Caco-2 (cell line): Measurements from ENCODE around the gene AMH. TPM values are rescaled to one million over a fixed set of nuclear protein-coding genes. Genes with fewer than 3 reads are reported as not detected.
A peak's percentile ranks its signal among the peaks of the same experiment; 100 is the strongest.

Experiments used
- BruUV-seq: library from RNA; stranded (reverse); fragments of 400-500 nt; replicated peaks from 2 replicates; lab custom pipeline; 2021; lab: Mats Ljungman, UMichigan
- CTCF ChIA-PET: fragments of 300-600 bp; sonication (Branson Sonifier 250); formaldehyde crosslinking; loops from one replicate; lab custom pipeline; 2022; ENCODE audit warnings: antibody characterized with exemption; lab: Charles Lee
- POLR2A ChIA-PET: fragments of 300-600 bp; sonication (Branson Sonifier 250); formaldehyde crosslinking; loops from one replicate; lab custom pipeline; 2022; ENCODE audit warnings: antibody characterized with exemption; lab: Charles Lee
- DNase-seq, 2 experiments: peaks; one replicate each; pipeline versions ENCODE4 v3.0.0 to v3.0.0-alpha.2; 2020 to 2022
- H3K27me3 ChIP-seq: replicated peaks from 2 replicates; pipeline ENCODE4 v1.6.0; 2011; ENCODE audit warnings: low read length; ENCODE audit not compliant: control insufficient read depth, insufficient read depth
- H3K36me3 ChIP-seq: 2 replicates; pipeline ENCODE4 v1.5.1; 2011; ENCODE audit warnings: low read length; ENCODE audit not compliant: control insufficient read depth, insufficient read depth
- H3K4me1 ChIP-seq: fragments of 250-450 bp; sonication (Bioruptor Pico); 2 replicates; pipeline ENCODE4 v1.5.1; 2020; ENCODE audit warnings: mild to moderate bottlenecking
- H3K4me3 ChIP-seq: 2 replicates; pipeline ENCODE4 v1.5.1; 2011; ENCODE audit warnings: low read depth, mild to moderate bottlenecking, control low read depth, low read length
- H3K9me3 ChIP-seq: fragments of 250-450 bp; sonication (Bioruptor Pico); 2 replicates; pipeline ENCODE4 v1.5.1; 2020; ENCODE audit warnings: mild to moderate bottlenecking, moderate library complexity
- H3K27ac Mint-ChIP-seq: one replicate; pipeline ENCODE4 v1.8.0; 2022; ENCODE audit warnings: mixed read lengths; ENCODE audit not compliant: unreplicated experiment
- H3K27me3 Mint-ChIP-seq: one replicate; pipeline ENCODE4 v1.8.0; 2022; ENCODE audit warnings: mixed read lengths; ENCODE audit not compliant: insufficient read depth, unreplicated experiment
- H3K36me3 Mint-ChIP-seq: one replicate; pipeline ENCODE4 v1.8.0; 2022; ENCODE audit warnings: mild to moderate bottlenecking, mixed read lengths; ENCODE audit not compliant: insufficient read depth, unreplicated experiment
- H3K4me1 Mint-ChIP-seq: one replicate; pipeline ENCODE4 v1.8.0; 2022; ENCODE audit warnings: low read depth, mixed read lengths; ENCODE audit not compliant: unreplicated experiment
- H3K4me3 Mint-ChIP-seq: one replicate; pipeline ENCODE4 v1.8.0; 2022; ENCODE audit warnings: mild to moderate bottlenecking, moderate library complexity, mixed read lengths; ENCODE audit not compliant: unreplicated experiment
- H3K9me3 Mint-ChIP-seq: one replicate; pipeline ENCODE4 v1.8.0; 2022; ENCODE audit warnings: mixed read lengths; ENCODE audit not compliant: unreplicated experiment
- CTCF ChIP-seq, 2 experiments: fragments of 200-600 bp in 1 of 2; IDR thresholded peaks; 1 replicate in 1 of 2; 2 replicates in 1 of 2; pipeline versions ENCODE4 v1.5.1 to v1.8.0; 2011 to 2022; ENCODE audit warnings: antibody characterized with exemption in 1 of 2, control low read depth in 1 of 2, inconsistent platforms in 1 of 2, low read depth in 1 of 2, low read length in 1 of 2, mild to moderate bottlenecking in 1 of 2, moderate library complexity in 1 of 2; ENCODE audit not compliant: insufficient read depth in 1 of 2, severe bottlenecking in 1 of 2, unreplicated experiment in 1 of 2
- intact Hi-C: fragments of 100-400 bp; cut with micrococcal nuclease; formaldehyde crosslinking; loops from one replicate; pipeline ENCODE4 v1.10.0; 2022; ENCODE audit not compliant: unreplicated experiment
- total RNA-seq: library from RNA; stranded (reverse); gene quantifications from 2 replicates; pipeline ENCODE4 v1.2.3, GENCODE V29; 2022

Gene AMH
- total RNA-seq, 1 experiment from 2014 or later, result 19.4 TPM

- no peak for TF ChIP-seq CTCF (IDR thresholded peaks at IDR 0.05; ENCODE audit: insufficient read depth in 1 of 2, low read depth in 1 of 2, low read length in 1 of 2, severe bottlenecking in 1 of 2, unreplicated experiment in 1 of 2)
- Histone ChIP-seq H3K4me3 (no peak overlapping the region), H3K36me3 (peaks cover 10% of the 10 kb centered on the region), H3K4me1 (peaks cover 24% of the 10 kb centered on the region), H3K9me3 (no peaks in the 10 kb centered on the region), H3K27me3 (no peaks in the 10 kb centered on the region)
- ChIA-PET CTCF (no interaction called here), POLR2A (interaction anchor here (0.6 to 1.1 kb wide), 2 partner anchors 35 to 41 kb away, joined by 3 to 7 read pairs; partner anchors contain the start of gene AMH)
- no peak overlapping the region for H3K4me3 Mint-ChIP-seq
- H3K4me1 Mint-ChIP-seq, result peaks cover 6% of the 10 kb centered on the region
- H3K36me3 Mint-ChIP-seq, result peaks cover 83% of the 10 kb centered on the region
- DNase-seq, result no peak
- no peaks in the 10 kb centered on the region for H3K9me3 Mint-ChIP-seq
- no peaks in the 10 kb centered on the region for H3K27me3 Mint-ChIP-seq
- no TSS peak for BruUV-seq
- H3K27ac Mint-ChIP-seq, result peak overlapping the region; percentile 57
- intact Hi-C loops, result loop anchor here (10.0 kb wide), 1 partner anchor 49 kb away; the partner anchor contains the start of gene DOT1L
These were observed 35.3 kb upstream of the AMH start for GRCh38 chr19:2213799-2214198.

GRCh38 chr19:2214251-2214650 is 34.9 kb upstream of the AMH start:
- H3K36me3 ChIP-seq, result peaks cover 10% of the 10 kb centered on the region
- H3K4me1 ChIP-seq, result peaks cover 24% of the 10 kb centered on the region
- H3K9me3 ChIP-seq, result no peaks in the 10 kb centered on the region
- no peak for DNase-seq
- no peak for TF ChIP-seq CTCF (IDR thresholded peaks at IDR 0.05; ENCODE audit: insufficient read depth in 1 of 2, low read depth in 1 of 2, low read length in 1 of 2, severe bottlenecking in 1 of 2, unreplicated experiment in 1 of 2)
- Mint-ChIP-seq H3K9me3 (no peaks in the 10 kb centered on the region), H3K27me3 (no peaks in the 10 kb centered on the region), H3K36me3 (peaks cover 87% of the 10 kb centered on the region), H3K27ac (no peak overlapping the region), H3K4me1 (peaks cover 6% of the 10 kb centered on the region), H3K4me3 (no peak overlapping the region)
- intact Hi-C loops, result loop anchor here (10.0 kb wide), 1 partner anchor 49 kb away; the partner anchor contains the start of gene DOT1L
- ChIA-PET CTCF (no interaction called here), POLR2A (no interaction called here)
- no TSS peak for BruUV-seq
- H3K4me3 ChIP-seq, result no peak overlapping the region
- H3K27me3 ChIP-seq, result no peaks in the 10 kb centered on the region

GRCh38 chr19:2215281-2215751 is 33.8 kb upstream of the AMH start:
- no peaks in the 10 kb centered on the region for H3K9me3 Mint-ChIP-seq

More at GRCh38 chr19:2215281-2215751, 33.8 kb upstream of the AMH start:
- H3K27me3 ChIP-seq, result no peaks in the 10 kb centered on the region
- no TSS peak for BruUV-seq
- no peak overlapping the region for H3K4me3 ChIP-seq
- H3K36me3 ChIP-seq, result peaks cover 10% of the 10 kb centered on the region
- intact Hi-C loops, result loop anchor here (10.0 kb wide), 1 partner anchor 51 kb away; the partner anchor contains the start of gene DOT1L
- ChIA-PET CTCF (no interaction called here), POLR2A (no interaction called here)
- Mint-ChIP-seq H3K27me3 (no peaks in the 10 kb centered on the region), H3K4me3 (no peak overlapping the region), H3K27ac (no peak overlapping the region), H3K4me1 (peaks cover 6% of the 10 kb centered on the region), H3K36me3 (peaks cover 97% of the 10 kb centered on the region)
- no peak for DNase-seq
- H3K9me3 ChIP-seq, result no peaks in the 10 kb centered on the region
- peaks cover 24% of the 10 kb centered on the region for H3K4me1 ChIP-seq
- TF ChIP-seq CTCF (IDR thresholded peaks at IDR 0.05; ENCODE audit: insufficient read depth in 1 of 2, low read depth in 1 of 2, low read length in 1 of 2, severe bottlenecking in 1 of 2, unreplicated experiment in 1 of 2), result no peak
